H9 (cell line): Measurements from ENCODE around the gene EPHA8. TPM values are rescaled to one million over a fixed set of nuclear protein-coding genes. Genes with fewer than 3 reads are reported as not detected.
A peak's percentile ranks its signal among the peaks of the same experiment; 100 is the strongest.

Experiments used
- DNase-seq: peaks from one replicate; pipeline ENCODE4 v3.0.0-alpha.2; 2017
- H2AFZ ChIP-seq: one replicate; pipeline ENCODE4 v1.6.1; 2013; ENCODE audit warnings: mild to moderate bottlenecking, low read length, control low read depth, moderate library complexity
- H2AK5ac ChIP-seq: 2 replicates; pipeline ENCODE4 v1.6.1; 2013; ENCODE audit warnings: low read length, control low read depth, mixed read lengths; ENCODE audit not compliant: insufficient read length
- H2BK120ac ChIP-seq: one replicate; pipeline ENCODE4 v1.6.1; 2013; ENCODE audit warnings: low read depth, mild to moderate bottlenecking, low read length, control low read depth, inconsistent platforms; ENCODE audit not compliant: poor library complexity, severe bottlenecking
- H2BK12ac ChIP-seq: 2 replicates; pipeline ENCODE4 v1.6.1; 2013; ENCODE audit warnings: low read length, control low read depth, mixed read lengths, low read depth; ENCODE audit not compliant: insufficient read length
- H2BK15ac ChIP-seq: 2 replicates; pipeline ENCODE4 v1.6.1; 2013; ENCODE audit warnings: low read depth, low read length, control low read depth
- H2BK20ac ChIP-seq: one replicate; pipeline ENCODE4 v1.6.1; 2013; ENCODE audit warnings: low read depth, mild to moderate bottlenecking, low read length, control low read depth, inconsistent platforms; ENCODE audit not compliant: poor library complexity, severe bottlenecking
- H2BK5ac ChIP-seq: 2 replicates; pipeline ENCODE4 v1.6.1; 2013; ENCODE audit warnings: low read length, control low read depth, mixed read lengths; ENCODE audit not compliant: insufficient read length
- H3K14ac ChIP-seq: 2 replicates; pipeline ENCODE4 v1.6.1; 2013; ENCODE audit warnings: low read length, control low read depth; ENCODE audit not compliant: insufficient read depth
- H3K18ac ChIP-seq: 2 replicates; pipeline ENCODE4 v1.6.1; 2013; ENCODE audit warnings: low read depth, mild to moderate bottlenecking, mixed read lengths, low read length, control low read depth; ENCODE audit not compliant: insufficient read length
- H3K23ac ChIP-seq: 2 replicates; pipeline ENCODE4 v1.6.1; 2013; ENCODE audit warnings: low read length, control low read depth, mixed read lengths, low read depth; ENCODE audit not compliant: insufficient read length
- H3K23me2 ChIP-seq: 2 replicates; pipeline ENCODE4 v1.6.1; 2013; ENCODE audit warnings: low read depth, mild to moderate bottlenecking, mixed read lengths, low read length, control low read depth; ENCODE audit not compliant: insufficient read length, poor library complexity, severe bottlenecking
- H3K27ac ChIP-seq: 2 replicates; pipeline ENCODE4 v1.5.1; 2013; ENCODE audit warnings: low read length, control low read depth, mixed read lengths, low read depth; ENCODE audit not compliant: insufficient read length
- H3K27me3 ChIP-seq: 2 replicates; pipeline ENCODE4 v1.6.1; 2013; ENCODE audit warnings: low read length, control low read depth, inconsistent platforms; ENCODE audit not compliant: insufficient read depth
- H3K4ac ChIP-seq: 2 replicates; pipeline ENCODE4 v1.6.1; 2013; ENCODE audit warnings: low read depth, mild to moderate bottlenecking, control low read depth, inconsistent platforms, low read length, moderate library complexity
- H3K4me1 ChIP-seq: 2 replicates; pipeline ENCODE4 v1.6.1; 2013; ENCODE audit warnings: low read length, control low read depth, inconsistent platforms; ENCODE audit not compliant: insufficient read depth
- H3K4me2 ChIP-seq: 2 replicates; pipeline ENCODE4 v1.6.1; 2013; ENCODE audit warnings: low read length, control low read depth, mixed read lengths; ENCODE audit not compliant: insufficient read length, insufficient read depth
- H3K56ac ChIP-seq: 2 replicates; pipeline ENCODE4 v1.6.1; 2013; ENCODE audit warnings: low read depth, mild to moderate bottlenecking, mixed read lengths, low read length, control low read depth; ENCODE audit not compliant: insufficient read length
- H3K79me1 ChIP-seq: 2 replicates; pipeline ENCODE4 v1.6.1; 2013; ENCODE audit warnings: low read depth, mild to moderate bottlenecking, moderate library complexity, low read length, control low read depth, inconsistent platforms; ENCODE audit not compliant: insufficient read depth, poor library complexity, severe bottlenecking
- H3K79me2 ChIP-seq: 2 replicates; pipeline ENCODE4 v1.6.1; 2013; ENCODE audit warnings: low read length, control low read depth, inconsistent platforms; ENCODE audit not compliant: insufficient read depth
- H3K9ac ChIP-seq: 2 replicates; pipeline ENCODE4 v1.6.1; 2013; ENCODE audit warnings: low read length, control low read depth, mixed read lengths; ENCODE audit not compliant: insufficient read length; ENCODE audit errors: extremely low read depth
- H3K9me3 ChIP-seq: one replicate; pipeline ENCODE4 v1.6.1; 2013; ENCODE audit warnings: low read depth, low read length, inconsistent platforms; ENCODE audit not compliant: control insufficient read depth
- H3T11ph ChIP-seq: one replicate; pipeline ENCODE4 v1.6.1; 2013; ENCODE audit warnings: mild to moderate bottlenecking, low read length, control low read depth, inconsistent platforms
- H4K20me1 ChIP-seq: one replicate; pipeline ENCODE4 v1.6.1; 2013; ENCODE audit not compliant: control insufficient read depth, insufficient read length, insufficient read depth
- H4K5ac ChIP-seq: 2 replicates; pipeline ENCODE4 v1.6.1; 2013; ENCODE audit warnings: low read depth, mild to moderate bottlenecking, mixed read lengths, low read length, control low read depth; ENCODE audit not compliant: insufficient read length
- H4K8ac ChIP-seq: replicated peaks from 2 replicates; pipeline ENCODE4 v1.6.1; 2013; ENCODE audit warnings: low read length, control low read depth, mixed read lengths, low read depth; ENCODE audit not compliant: insufficient read length
- H4K91ac ChIP-seq: 2 replicates; pipeline ENCODE4 v1.6.1; 2013; ENCODE audit warnings: low read depth, mild to moderate bottlenecking, moderate library complexity, mixed read lengths, low read length, control low read depth; ENCODE audit not compliant: insufficient read length
- H3K27ac Mint-ChIP-seq, 3 experiments: 2 replicates in 2 of 3; 3 replicates in 1 of 3; pipeline ENCODE4 v1.8.0; 2020 to 2021; ENCODE audit warnings: mixed read lengths in 3 of 3, mild to moderate bottlenecking in 1 of 3, moderate library complexity in 1 of 3
- H3K27me3 Mint-ChIP-seq: 2 replicates; pipeline ENCODE4 v1.8.0; 2021; ENCODE audit warnings: low read depth, mild to moderate bottlenecking, moderate library complexity, mixed read lengths
- H3K36me3 Mint-ChIP-seq, 3 experiments: 2 replicates in 2 of 3; 3 replicates in 1 of 3; pipeline ENCODE4 v1.8.0; 2020 to 2021; ENCODE audit warnings: low read depth in 3 of 3, mixed read lengths in 3 of 3; ENCODE audit not compliant: insufficient read depth in 1 of 3
- H3K4me1 Mint-ChIP-seq, 2 experiments: 2 replicates each; pipeline ENCODE4 v1.8.0; 2020; ENCODE audit warnings: mixed read lengths in 2 of 2
- H3K4me3 Mint-ChIP-seq, 2 experiments: 2 replicates in 1 of 2; 3 replicates in 1 of 2; pipeline ENCODE4 v1.8.0; 2020 to 2021; ENCODE audit warnings: mild to moderate bottlenecking in 2 of 2, mixed read lengths in 2 of 2, moderate library complexity in 1 of 2
- H3K9me3 Mint-ChIP-seq, 2 experiments: 2 replicates in 1 of 2; 3 replicates in 1 of 2; pipeline ENCODE4 v1.8.0; 2020; ENCODE audit warnings: mild to moderate bottlenecking in 2 of 2, mixed read lengths in 2 of 2, moderate library complexity in 1 of 2
- WGBS: extraction: QIAGEN DNeasy Blood & Tissue Kit; methylation state at CpG from one replicate; pipeline ENCODE4 v1.1.7; 2013; ENCODE audit warnings: missing lambda C conversion rate, low lambda C conversion rate, mixed read lengths; ENCODE audit not compliant: insufficient read length; ENCODE audit errors: extremely low coverage; 5-methylcytosine and 5-hydroxymethylcytosine counted together
- total RNA-seq: library from RNA; stranded (reverse); gene quantifications from 2 replicates; pipeline ENCODE4 v1.2.1, GENCODE V29; 2021
- TF ChIP-seq, protein P1 (sequence below): fragments of 200-600 bp; sonication (generic); conservative IDR thresholded peaks from 3 replicates; pipeline ENCODE4 v1.8.0; 2021; ENCODE audit warnings: antibody characterized with exemption, mild to moderate bottlenecking

EPHA8 gene
- total RNA-seq, 1 experiment from 2014 or later = 3.4 TPM

DNA sequence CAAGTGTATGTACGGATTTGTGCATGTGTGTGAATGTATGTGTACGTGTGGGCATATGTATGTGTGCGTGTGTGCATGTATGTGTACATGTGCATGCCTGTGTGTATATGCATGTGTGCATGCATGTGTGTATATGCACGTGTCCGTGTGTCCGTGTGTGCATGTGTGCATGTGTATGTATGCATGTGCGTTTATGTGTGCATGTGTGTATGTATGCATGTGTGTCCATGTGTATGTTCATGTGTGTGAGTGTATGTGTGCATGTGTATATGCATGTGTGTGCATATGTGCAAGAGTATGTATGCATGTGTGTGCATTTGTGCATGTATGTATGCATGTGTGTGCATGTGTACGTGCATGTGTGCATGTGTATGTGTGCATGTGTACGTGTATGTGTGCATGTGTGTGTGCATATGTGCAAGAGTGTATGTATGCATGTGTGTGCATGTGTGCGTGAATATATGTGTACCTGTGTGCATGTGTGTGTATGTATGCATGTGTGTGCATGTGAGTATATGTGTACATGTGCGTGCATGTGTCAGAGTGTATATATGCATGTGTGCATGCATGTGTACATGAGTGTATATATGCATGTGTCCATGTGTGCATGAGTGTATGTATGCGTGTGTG, 15.6 kb downstream of the EPHA8 start:
- Histone ChIP-seq H3K4ac (no peak overlapping the region), H3K79me1 (no peaks in the 10 kb centered on the region), H3K9me3 (peaks cover 11% of the 10 kb centered on the region), H2BK5ac (no peak overlapping the region), H4K8ac (no peak overlapping the region), H4K91ac (no peak overlapping the region), H3T11ph (no peak overlapping the region), H2BK120ac (no peak overlapping the region), H3K23me2 (no peaks in the 10 kb centered on the region), H2BK15ac (no peak overlapping the region), H3K18ac (no peak overlapping the region), H3K14ac (no peak overlapping the region), H3K56ac (no peak overlapping the region), H2AK5ac (no peak overlapping the region), H3K9ac (no peak overlapping the region), H3K4me2 (no peak overlapping the region), H4K20me1 (no peaks in the 10 kb centered on the region), H4K5ac (no peak overlapping the region), H2BK12ac (no peak overlapping the region), H3K23ac (no peak overlapping the region), H2AFZ (no peak overlapping the region), H3K4me1 (no peaks in the 10 kb centered on the region), H3K27me3 (no peaks in the 10 kb centered on the region), H3K79me2 (no peaks in the 10 kb centered on the region), H2BK20ac (no peak overlapping the region), H3K27ac (no peak overlapping the region)
- Mint-ChIP-seq H3K36me3 (peaks cover 4 to 6% (median 4%) of the 10 kb centered on the region in 3 experiments; a peak in 5 of 7 replicates), H3K27ac (peak overlapping the region in 1 of 3 experiments; percentile 29; a peak in 2 of 7 replicates), H3K4me3 (no peak overlapping the region; a peak in 1 of 5 replicates), H3K27me3 (no peaks in the 10 kb centered on the region; the same call in 1 of the 2 replicates), H3K9me3 (peaks cover 18 to 20% of the 10 kb centered on the region in 2 experiments), H3K4me1 (peaks cover 2 to 24% of the 10 kb centered on the region in 2 experiments)
- no CpG with 5 or more reads among the region's 12 CpGs for WGBS
- no peak for DNase-seq
- TF ChIP-seq, protein P1, sequence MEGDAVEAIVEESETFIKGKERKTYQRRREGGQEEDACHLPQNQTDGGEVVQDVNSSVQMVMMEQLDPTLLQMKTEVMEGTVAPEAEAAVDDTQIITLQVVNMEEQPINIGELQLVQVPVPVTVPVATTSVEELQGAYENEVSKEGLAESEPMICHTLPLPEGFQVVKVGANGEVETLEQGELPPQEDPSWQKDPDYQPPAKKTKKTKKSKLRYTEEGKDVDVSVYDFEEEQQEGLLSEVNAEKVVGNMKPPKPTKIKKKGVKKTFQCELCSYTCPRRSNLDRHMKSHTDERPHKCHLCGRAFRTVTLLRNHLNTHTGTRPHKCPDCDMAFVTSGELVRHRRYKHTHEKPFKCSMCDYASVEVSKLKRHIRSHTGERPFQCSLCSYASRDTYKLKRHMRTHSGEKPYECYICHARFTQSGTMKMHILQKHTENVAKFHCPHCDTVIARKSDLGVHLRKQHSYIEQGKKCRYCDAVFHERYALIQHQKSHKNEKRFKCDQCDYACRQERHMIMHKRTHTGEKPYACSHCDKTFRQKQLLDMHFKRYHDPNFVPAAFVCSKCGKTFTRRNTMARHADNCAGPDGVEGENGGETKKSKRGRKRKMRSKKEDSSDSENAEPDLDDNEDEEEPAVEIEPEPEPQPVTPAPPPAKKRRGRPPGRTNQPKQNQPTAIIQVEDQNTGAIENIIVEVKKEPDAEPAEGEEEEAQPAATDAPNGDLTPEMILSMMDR = no peak
